ENCODE results near the gene CHST11. TPM values are rescaled to one million over a fixed set of nuclear protein-coding genes. Genes with fewer than 3 reads are reported as not detected.

The CHST11 gene
- total RNA-seq, 1 experiment from 2014 or later = 0.25 TPM

- no peaks in the 10 kb centered on the region for H3K4me1 ChIP-seq
- no peak for TF ChIP-seq CTCF (IDR thresholded peaks at IDR 0.05; ENCODE audit: insufficient read depth in 1 of 2, low read depth in 1 of 2, low read length in 1 of 2, severe bottlenecking in 1 of 2, unreplicated experiment in 1 of 2)
- H3K4me3 ChIP-seq (ENCODE audit: low read depth, low read length) = no peak overlapping the region
- H3K9me3 ChIP-seq = no peaks in the 10 kb centered on the region
- Mint-ChIP-seq H3K27ac (ENCODE audit: unreplicated experiment) (no peak overlapping the region), H3K4me3 (ENCODE audit: unreplicated experiment) (no peak overlapping the region), H3K4me1 (ENCODE audit: low read depth, unreplicated experiment) (no peaks in the 10 kb centered on the region), H3K9me3 (ENCODE audit: unreplicated experiment) (no peaks in the 10 kb centered on the region), H3K27me3 (ENCODE audit: insufficient read depth, unreplicated experiment) (peaks cover 9% of the 10 kb centered on the region), H3K36me3 (ENCODE audit: insufficient read depth, unreplicated experiment) (no peaks in the 10 kb centered on the region)
- H3K27me3 ChIP-seq (replicated peaks; ENCODE audit: control insufficient read depth, insufficient read depth, low read length) = no peaks in the 10 kb centered on the region
- ChIA-PET CTCF (no interaction called here), POLR2A (no interaction called here)
- intact Hi-C loops (cut with micrococcal nuclease; ENCODE audit: unreplicated experiment) = no loop called here
- BruUV-seq (replicated peaks) = no TSS peak
- no peak for DNase-seq
- no peaks in the 10 kb centered on the region for H3K36me3 ChIP-seq (ENCODE audit: control insufficient read depth, insufficient read depth, low read length)
These were observed 50.9 kb downstream of the CHST11 start for GRCh38 chr12:104507672-104508071.

DNA sequence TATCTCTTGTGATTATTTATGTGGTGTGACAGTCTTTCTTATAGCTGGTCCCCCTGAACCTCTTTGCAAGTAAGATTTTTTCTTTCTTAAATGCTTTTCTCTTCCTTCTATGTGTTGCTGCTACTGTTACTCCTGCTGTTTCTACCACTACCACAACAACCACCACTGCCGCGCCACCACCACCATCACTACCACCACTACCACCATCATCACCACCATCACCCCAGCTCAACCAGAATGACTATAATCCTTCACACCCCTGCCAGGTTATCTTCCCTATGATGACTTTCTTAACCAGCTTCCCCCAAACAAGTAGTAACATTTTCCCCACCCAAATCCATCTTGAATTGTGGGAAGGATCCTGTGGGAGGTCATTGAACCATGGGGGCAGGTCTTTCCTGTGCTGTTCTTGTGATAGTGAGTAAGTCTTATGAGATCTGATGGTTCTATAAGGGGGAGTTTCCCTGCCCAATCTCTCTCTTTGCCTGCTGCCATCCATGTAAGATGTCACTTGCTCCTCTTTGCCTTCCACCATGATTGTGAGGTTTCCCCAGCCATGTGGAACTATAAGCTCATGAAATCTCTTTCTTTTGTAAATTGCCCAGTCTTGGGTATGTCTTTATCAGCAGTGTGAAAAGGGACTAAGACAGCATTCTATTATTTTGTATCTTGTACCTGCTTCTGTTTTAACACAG lies 52.2 kb downstream of the CHST11 start:
- no peak overlapping the region for H3K4me3 Mint-ChIP-seq (ENCODE audit: unreplicated experiment)
- intact Hi-C loops (cut with micrococcal nuclease; ENCODE audit: unreplicated experiment) = no loop called here
- BruUV-seq (replicated peaks) = no TSS peak
- CTCF ChIA-PET = no interaction called here
- H3K4me1 ChIP-seq = no peaks in the 10 kb centered on the region
- POLR2A ChIA-PET = no interaction called here
- H3K27me3 ChIP-seq (replicated peaks; ENCODE audit: control insufficient read depth, insufficient read depth, low read length) = no peaks in the 10 kb centered on the region
- H3K9me3 ChIP-seq = no peaks in the 10 kb centered on the region
- H3K27me3 Mint-ChIP-seq (ENCODE audit: insufficient read depth, unreplicated experiment) = peaks cover 9% of the 10 kb centered on the region
- H3K27ac Mint-ChIP-seq (ENCODE audit: unreplicated experiment) = no peak overlapping the region
- no peaks in the 10 kb centered on the region for H3K9me3 Mint-ChIP-seq (ENCODE audit: unreplicated experiment)
- no peak for DNase-seq
- no peaks in the 10 kb centered on the region for H3K36me3 ChIP-seq (ENCODE audit: control insufficient read depth, insufficient read depth, low read length)
- H3K4me1 Mint-ChIP-seq (ENCODE audit: low read depth, unreplicated experiment) = no peaks in the 10 kb centered on the region
- no peak overlapping the region for H3K4me3 ChIP-seq (ENCODE audit: low read depth, low read length)
- H3K36me3 Mint-ChIP-seq (ENCODE audit: insufficient read depth, unreplicated experiment) = no peaks in the 10 kb centered on the region
- TF ChIP-seq CTCF (IDR thresholded peaks at IDR 0.05; ENCODE audit: insufficient read depth in 1 of 2, low read depth in 1 of 2, low read length in 1 of 2, severe bottlenecking in 1 of 2, unreplicated experiment in 1 of 2) = no peak

- no peaks in the 10 kb centered on the region for H3K9me3 ChIP-seq
- POLR2A ChIA-PET = no interaction called here
- H3K4me1 Mint-ChIP-seq (ENCODE audit: low read depth, unreplicated experiment) = no peaks in the 10 kb centered on the region
- no peaks in the 10 kb centered on the region for H3K4me1 ChIP-seq
- intact Hi-C loops (cut with micrococcal nuclease; ENCODE audit: unreplicated experiment) = no loop called here
- H3K36me3 Mint-ChIP-seq (ENCODE audit: insufficient read depth, unreplicated experiment) = no peaks in the 10 kb centered on the region
- no peak overlapping the region for H3K4me3 ChIP-seq (ENCODE audit: low read depth, low read length)
- H3K9me3 Mint-ChIP-seq (ENCODE audit: unreplicated experiment) = no peaks in the 10 kb centered on the region
- H3K27me3 Mint-ChIP-seq (ENCODE audit: insufficient read depth, unreplicated experiment) = peaks cover 9% of the 10 kb centered on the region
- no TSS peak for BruUV-seq (replicated peaks)
- no peak overlapping the region for H3K27ac Mint-ChIP-seq (ENCODE audit: unreplicated experiment)
- H3K27me3 ChIP-seq (replicated peaks; ENCODE audit: control insufficient read depth, insufficient read depth, low read length) = no peaks in the 10 kb centered on the region
- DNase-seq = no peak
- no peak for TF ChIP-seq CTCF (IDR thresholded peaks at IDR 0.05; ENCODE audit: insufficient read depth in 1 of 2, low read depth in 1 of 2, low read length in 1 of 2, severe bottlenecking in 1 of 2, unreplicated experiment in 1 of 2)
- CTCF ChIA-PET = no interaction called here
- H3K36me3 ChIP-seq (ENCODE audit: control insufficient read depth, insufficient read depth, low read length) = no peaks in the 10 kb centered on the region
- H3K4me3 Mint-ChIP-seq (ENCODE audit: unreplicated experiment) = no peak overlapping the region
These were observed 53.6 kb downstream of the CHST11 start for GRCh38 chr12:104510145-104510872.

All from Caco-2 (cell line).